ENCODE data around the gene DRAM2. TPM values are rescaled to one million over a fixed set of nuclear protein-coding genes. Genes with fewer than 3 reads are reported as not detected.

DRAM2 gene
- total RNA-seq, 2 donors from 2014 or later: 49.7 to 64.9 TPM

DNA sequence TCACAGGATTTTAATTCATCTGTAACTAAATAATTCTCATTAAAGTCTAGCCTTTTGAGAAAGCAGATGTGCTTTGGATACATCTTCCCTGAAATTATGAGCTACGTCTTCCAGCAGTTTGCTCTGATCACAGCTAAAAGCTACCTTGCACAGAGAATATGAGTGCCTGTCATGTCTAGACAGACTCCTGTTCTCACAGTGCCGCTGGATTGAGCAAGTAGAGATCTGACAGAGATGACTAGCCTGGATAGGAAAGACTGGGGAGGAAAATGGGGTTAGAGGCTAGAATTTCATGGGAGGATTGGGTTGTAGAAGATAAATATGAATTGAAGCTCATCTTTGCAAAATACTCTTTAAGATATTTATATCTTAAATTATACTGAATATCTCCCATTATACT, 24.3 kb upstream of the DRAM2 start:
- H3K4me1 Mint-ChIP-seq: peaks cover 11% of the 10 kb centered on the region
- H3K9ac ChIP-seq (ENCODE audit: extremely low read depth, low read length, poor library complexity, severe bottlenecking): no peak overlapping the region
- no peak overlapping the region for H3K4me3 Mint-ChIP-seq
- WGBS, 2 experiments (ENCODE audit: insufficient coverage in 1 of 2, insufficient read length in 1 of 2): 82 to 93% methylated on average over 2 of the region's 2 CpGs
- H3K27ac Mint-ChIP-seq: no peak overlapping the region
- TF ChIP-seq, protein P1, sequence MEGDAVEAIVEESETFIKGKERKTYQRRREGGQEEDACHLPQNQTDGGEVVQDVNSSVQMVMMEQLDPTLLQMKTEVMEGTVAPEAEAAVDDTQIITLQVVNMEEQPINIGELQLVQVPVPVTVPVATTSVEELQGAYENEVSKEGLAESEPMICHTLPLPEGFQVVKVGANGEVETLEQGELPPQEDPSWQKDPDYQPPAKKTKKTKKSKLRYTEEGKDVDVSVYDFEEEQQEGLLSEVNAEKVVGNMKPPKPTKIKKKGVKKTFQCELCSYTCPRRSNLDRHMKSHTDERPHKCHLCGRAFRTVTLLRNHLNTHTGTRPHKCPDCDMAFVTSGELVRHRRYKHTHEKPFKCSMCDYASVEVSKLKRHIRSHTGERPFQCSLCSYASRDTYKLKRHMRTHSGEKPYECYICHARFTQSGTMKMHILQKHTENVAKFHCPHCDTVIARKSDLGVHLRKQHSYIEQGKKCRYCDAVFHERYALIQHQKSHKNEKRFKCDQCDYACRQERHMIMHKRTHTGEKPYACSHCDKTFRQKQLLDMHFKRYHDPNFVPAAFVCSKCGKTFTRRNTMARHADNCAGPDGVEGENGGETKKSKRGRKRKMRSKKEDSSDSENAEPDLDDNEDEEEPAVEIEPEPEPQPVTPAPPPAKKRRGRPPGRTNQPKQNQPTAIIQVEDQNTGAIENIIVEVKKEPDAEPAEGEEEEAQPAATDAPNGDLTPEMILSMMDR (conservative IDR thresholded peaks at IDR 0.05): no peak
- H3K27me3 Mint-ChIP-seq (ENCODE audit: insufficient read depth): no peaks in the 10 kb centered on the region
- peaks cover 30% of the 10 kb centered on the region for H3K36me3 Mint-ChIP-seq (ENCODE audit: low read depth)
- DNase-seq: no peak
- H3K9me3 ChIP-seq (ENCODE audit: control insufficient read depth, low read length): peaks cover 4% of the 10 kb centered on the region
- H3K9me3 Mint-ChIP-seq: no peaks in the 10 kb centered on the region
- H3K27ac ChIP-seq (ENCODE audit: low read depth, low read length): no peak overlapping the region
- H3K4me1 ChIP-seq (ENCODE audit: control insufficient read depth, insufficient read depth, low read length): peaks cover 3% of the 10 kb centered on the region
- no peaks in the 10 kb centered on the region for H3K27me3 ChIP-seq (ENCODE audit: control insufficient read depth, insufficient read depth, low read length, poor library complexity, severe bottlenecking)
- H3K4me3 ChIP-seq (ENCODE audit: low read length): no peak overlapping the region
- peaks cover 56% of the 10 kb centered on the region for H3K36me3 ChIP-seq (ENCODE audit: control insufficient read depth, insufficient read depth, low read length)

DNA sequence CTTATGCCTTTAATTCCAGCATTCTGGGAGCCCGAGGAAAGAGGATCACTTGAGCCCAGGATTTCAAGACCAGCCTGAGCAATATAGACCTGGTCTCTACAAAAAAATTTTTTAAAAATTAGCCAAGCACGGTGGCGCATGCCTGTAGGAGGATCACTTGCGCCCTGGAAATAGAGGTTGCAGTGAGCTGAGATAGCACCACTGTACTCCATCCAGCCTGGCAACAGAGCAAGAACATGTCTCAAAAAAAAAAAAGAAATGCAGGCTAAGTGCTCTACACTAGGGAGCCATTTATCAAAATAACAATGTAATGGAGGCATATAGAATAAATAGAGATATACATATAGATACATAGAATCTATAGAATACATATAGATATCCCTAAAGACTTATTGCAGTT, 23.5 kb upstream of the DRAM2 start:
- Histone ChIP-seq H3K27ac (ENCODE audit: low read depth, low read length) (no peak overlapping the region), H3K9me3 (ENCODE audit: control insufficient read depth, low read length) (peaks cover 4% of the 10 kb centered on the region), H3K4me3 (ENCODE audit: low read length) (no peak overlapping the region), H3K36me3 (ENCODE audit: control insufficient read depth, insufficient read depth, low read length) (peaks cover 52% of the 10 kb centered on the region), H3K4me1 (ENCODE audit: control insufficient read depth, insufficient read depth, low read length) (peaks cover 3% of the 10 kb centered on the region), H3K27me3 (ENCODE audit: control insufficient read depth, insufficient read depth, low read length, poor library complexity, severe bottlenecking) (no peaks in the 10 kb centered on the region), H3K9ac (ENCODE audit: extremely low read depth, low read length, poor library complexity, severe bottlenecking) (no peak overlapping the region)
- 93 to 95% methylated on average over 4 of the region's 4 CpGs for WGBS, 2 experiments (ENCODE audit: insufficient coverage in 1 of 2, insufficient read length in 1 of 2)
- Mint-ChIP-seq H3K27ac (no peak overlapping the region), H3K27me3 (ENCODE audit: insufficient read depth) (no peaks in the 10 kb centered on the region), H3K36me3 (ENCODE audit: low read depth) (peaks cover 27% of the 10 kb centered on the region), H3K4me1 (peaks cover 11% of the 10 kb centered on the region), H3K4me3 (no peak overlapping the region), H3K9me3 (no peaks in the 10 kb centered on the region)
- TF ChIP-seq, protein P1 (conservative IDR thresholded peaks at IDR 0.05): no peak
- DNase-seq: no peak

GRCh38 chr1:111162488-111162880, 22.6 kb upstream of the DRAM2 start:
- H3K27me3 ChIP-seq (ENCODE audit: control insufficient read depth, insufficient read depth, low read length, poor library complexity, severe bottlenecking): no peaks in the 10 kb centered on the region
- peaks cover 19% of the 10 kb centered on the region for H3K36me3 Mint-ChIP-seq (ENCODE audit: low read depth)
- no peaks in the 10 kb centered on the region for H3K27me3 Mint-ChIP-seq (ENCODE audit: insufficient read depth)
- H3K4me1 ChIP-seq (ENCODE audit: control insufficient read depth, insufficient read depth, low read length): peaks cover 3% of the 10 kb centered on the region
- H3K27ac ChIP-seq (ENCODE audit: low read depth, low read length): no peak overlapping the region
- peaks cover 11% of the 10 kb centered on the region for H3K4me1 Mint-ChIP-seq
- TF ChIP-seq, protein P1 (conservative IDR thresholded peaks at IDR 0.05): no peak
- H3K9me3 ChIP-seq (ENCODE audit: control insufficient read depth, low read length): no peaks in the 10 kb centered on the region
- no peaks in the 10 kb centered on the region for H3K9me3 Mint-ChIP-seq
- no peak for DNase-seq
- H3K4me3 Mint-ChIP-seq: no peak overlapping the region
- H3K36me3 ChIP-seq (ENCODE audit: control insufficient read depth, insufficient read depth, low read length): peaks cover 44% of the 10 kb centered on the region
- H3K4me3 ChIP-seq (ENCODE audit: low read length): no peak overlapping the region
- H3K27ac Mint-ChIP-seq: no peak overlapping the region
- 92 to 100% methylated on average over 1 to 2 of the region's 2 CpGs for WGBS, 2 experiments (ENCODE audit: insufficient coverage in 1 of 2, insufficient read length in 1 of 2)
- no peak overlapping the region for H3K9ac ChIP-seq (ENCODE audit: extremely low read depth, low read length, poor library complexity, severe bottlenecking)
